Measurements from ENCODE around the gene MDM1.

Gene MDM1

GRCh38 chr12:68331869-68332727, at the start of gene MDM1:
Gene MDM1 (minus strand): TSS chr12:68332362. CDS start chr12:68332245, 117 bp downstream.
- peak; percentile 99 for DNase-seq (ENCODE audit: low read depth, low spot score)

- DNase-seq (ENCODE audit: low read depth, low spot score), result no peak
These were observed 49.5 kb upstream of the MDM1 start for GRCh38 chr12:68381476-68382219.

- no peak for DNase-seq (ENCODE audit: low read depth, low spot score)
These were observed 46.9 kb upstream of the MDM1 start for GRCh38 chr12:68378872-68379606.

DNA sequence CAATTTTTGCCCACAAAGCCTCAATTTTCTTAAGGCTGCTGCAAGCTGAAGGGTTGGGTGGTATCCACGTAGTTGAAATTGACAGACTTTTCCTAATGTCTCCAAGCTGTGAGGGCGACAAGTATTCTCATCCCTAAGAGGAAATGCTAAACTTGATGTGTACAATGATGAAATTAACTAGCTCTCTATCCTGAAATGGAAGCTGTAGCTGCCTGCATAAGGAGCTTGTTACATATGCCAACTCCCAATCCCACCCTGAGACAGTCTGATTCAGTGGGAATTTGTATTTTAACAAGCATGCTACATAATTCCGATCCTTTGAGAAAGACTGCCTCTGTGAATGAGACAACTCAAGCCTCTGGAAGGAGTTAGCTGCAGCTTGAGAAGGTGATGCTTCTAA, 45.7 kb upstream of the MDM1 start:
- DNase-seq (ENCODE audit: low read depth, low spot score), result no peak

GRCh38 chr12:68376901-68377300, 44.7 kb upstream of the MDM1 start:
- DNase-seq (ENCODE audit: low read depth, low spot score), result no peak

GRCh38 chr12:68375756-68376695, 43.9 kb upstream of the MDM1 start:
- DNase-seq (ENCODE audit: low read depth, low spot score), result peak; percentile 44

DNA sequence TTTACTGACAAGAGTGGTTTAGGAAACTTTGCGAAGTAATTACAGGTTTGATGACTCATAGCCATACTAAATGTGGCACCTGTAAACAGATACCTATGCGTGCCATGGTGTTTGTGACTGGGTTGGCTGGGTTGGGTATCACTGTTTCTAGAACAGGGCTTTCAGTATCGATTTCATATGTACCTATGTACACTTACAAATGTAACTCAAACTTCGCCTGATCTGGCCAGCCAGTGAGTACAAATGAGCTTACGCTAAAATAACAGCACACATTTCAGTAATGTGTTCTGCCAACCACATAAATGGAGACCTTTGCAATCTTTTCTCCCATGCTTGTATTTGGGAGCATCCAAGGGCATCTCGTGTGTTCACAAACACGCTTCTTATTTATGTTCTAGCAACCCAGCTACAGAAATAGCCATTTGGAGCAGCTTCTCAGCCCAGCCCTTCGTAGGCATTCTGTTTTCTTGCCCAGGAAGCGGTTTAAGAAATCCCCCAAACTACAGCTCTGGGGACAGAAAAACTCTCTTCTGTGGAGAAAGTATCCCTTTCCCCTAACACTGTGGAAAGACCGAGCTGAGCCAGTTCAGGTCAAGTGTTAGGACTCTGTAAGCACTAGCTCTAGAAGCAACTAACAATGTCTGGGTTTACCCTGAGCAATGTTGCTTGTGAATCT, 42.3 kb upstream of the MDM1 start:
- no peak for DNase-seq (ENCODE audit: low read depth, low spot score)

- no peak for DNase-seq (ENCODE audit: low read depth, low spot score)
These were observed 38.5 kb upstream of the MDM1 start for GRCh38 chr12:68370667-68371066.

DNA sequence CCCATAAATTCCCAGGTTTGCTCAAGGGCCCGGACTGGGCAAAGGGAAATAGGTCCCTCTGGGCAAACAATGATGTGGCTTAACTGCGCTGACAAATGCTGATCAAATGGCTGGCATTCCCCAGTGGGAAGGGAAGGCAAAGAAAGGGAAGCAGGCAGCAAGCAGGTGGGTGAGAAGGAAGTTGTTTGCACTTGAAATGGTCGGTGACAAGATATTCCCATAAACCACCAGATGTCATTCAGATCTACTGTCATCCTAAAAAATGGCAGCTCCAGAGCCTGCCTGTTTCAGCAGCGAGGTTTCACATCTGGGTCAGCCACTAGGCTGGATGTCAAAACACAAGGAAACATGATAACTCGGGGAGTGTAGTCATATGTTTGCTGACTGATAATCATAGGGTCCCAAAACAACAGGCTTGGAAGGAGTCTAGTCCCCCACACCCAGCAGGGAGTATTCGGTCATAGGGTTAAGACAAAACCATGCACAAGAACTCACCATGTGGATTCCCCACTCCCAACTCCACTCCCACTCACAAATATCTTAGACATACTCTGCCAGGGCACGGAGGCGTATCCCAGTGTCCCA, 37.9 kb upstream of the MDM1 start:
- DNase-seq (ENCODE audit: low read depth, low spot score), result no peak

DNA sequence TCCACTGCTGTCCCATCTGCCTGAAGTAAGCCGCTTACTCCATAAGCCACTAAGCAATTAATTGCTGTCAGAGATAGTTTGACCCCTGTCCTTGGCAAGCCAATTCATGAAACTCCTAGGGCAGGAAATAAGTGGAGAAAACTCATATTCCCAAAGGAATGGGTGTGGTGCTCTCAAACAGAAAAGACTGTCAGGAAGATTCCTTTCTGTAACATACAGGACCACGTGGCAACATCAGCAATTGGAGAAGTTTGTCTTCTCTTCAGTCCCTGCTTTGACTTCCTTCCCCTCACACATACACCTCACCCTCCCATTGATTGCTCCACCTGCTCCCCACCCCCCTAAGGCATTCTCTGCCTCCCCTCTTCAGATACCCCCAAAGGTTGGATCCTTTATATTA, 36.2 kb upstream of the MDM1 start:
- no peak for DNase-seq (ENCODE audit: low read depth, low spot score)

DNA sequence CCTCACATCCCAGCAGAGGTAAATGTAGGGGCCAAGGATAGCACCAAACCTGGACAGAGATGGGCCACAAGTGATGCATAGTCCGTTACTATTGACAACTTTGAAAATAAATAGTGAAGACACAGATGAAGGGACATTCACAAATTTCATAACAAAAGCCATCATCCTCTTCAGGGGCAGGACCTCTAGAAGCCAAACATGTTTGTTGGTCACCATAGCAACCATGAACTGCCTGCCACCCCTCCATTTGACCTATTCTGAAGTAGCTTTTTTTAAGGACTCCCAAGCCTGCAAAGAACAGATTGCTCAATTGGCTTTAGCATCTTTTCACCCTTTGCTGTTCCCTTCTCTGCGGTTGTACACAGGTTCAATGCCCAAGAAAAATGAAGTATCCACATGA, 35.7 kb upstream of the MDM1 start:
- no peak for DNase-seq (ENCODE audit: low read depth, low spot score)

DNA sequence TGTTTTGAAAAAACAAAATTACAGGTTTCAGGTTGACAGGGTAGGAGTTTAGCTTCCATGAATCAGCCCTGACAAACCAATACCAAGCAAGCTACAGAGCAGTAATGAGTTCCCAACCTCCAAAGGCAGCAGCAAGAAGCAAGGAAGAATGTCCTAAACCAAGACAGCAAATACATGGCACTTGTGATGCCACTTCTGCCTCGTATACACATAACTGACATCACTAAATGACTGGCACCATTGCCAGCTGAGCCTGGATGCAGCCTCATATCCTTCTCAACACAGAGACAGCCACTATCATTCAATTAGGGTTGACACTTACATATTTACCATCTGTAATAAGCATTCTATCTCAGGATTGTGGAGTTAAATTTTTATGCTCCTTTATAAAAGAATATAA, 35.0 kb upstream of the MDM1 start:
- no peak for DNase-seq (ENCODE audit: low read depth, low spot score)

DNA sequence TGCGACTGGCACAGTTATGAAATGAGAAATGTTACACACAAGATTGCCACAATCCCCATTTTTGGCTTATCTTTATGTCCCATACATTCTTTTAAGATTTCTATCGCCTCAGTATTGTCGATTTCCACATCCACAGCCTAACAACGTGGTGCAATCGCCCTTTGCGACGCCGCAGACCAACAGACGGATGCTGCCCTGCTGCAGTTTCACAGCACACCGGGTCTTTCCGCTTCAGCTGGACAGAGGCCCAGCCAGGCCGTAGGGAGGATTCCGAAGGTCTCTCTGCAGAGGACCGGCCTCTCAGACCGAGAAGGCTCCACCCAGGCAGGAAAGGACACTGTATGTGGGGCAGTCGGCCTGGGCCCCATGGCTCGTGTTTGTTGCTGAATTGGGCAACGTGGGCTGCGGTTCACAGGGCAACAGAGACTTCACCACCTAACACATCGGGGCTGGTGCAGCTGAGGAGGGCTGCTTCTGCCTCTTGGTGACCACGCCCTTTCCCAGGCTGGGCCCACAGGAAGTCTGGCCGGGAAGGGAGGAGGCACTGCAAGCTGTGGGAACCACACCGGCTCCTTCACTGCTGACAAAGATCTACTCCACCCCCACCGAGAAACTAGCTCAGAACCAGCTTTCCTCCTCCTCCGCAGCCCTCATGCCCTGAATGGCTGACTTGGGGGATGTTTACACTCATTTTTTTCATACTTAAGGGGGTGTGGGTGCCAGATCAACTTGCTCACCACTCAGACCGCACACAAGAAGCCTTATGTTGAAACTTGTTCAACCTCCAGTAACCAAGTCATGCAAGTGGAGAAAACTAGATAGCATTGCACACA, 32.9 kb upstream of the MDM1 start:
- peak; percentile 88 for DNase-seq (ENCODE audit: low read depth, low spot score)

DNA sequence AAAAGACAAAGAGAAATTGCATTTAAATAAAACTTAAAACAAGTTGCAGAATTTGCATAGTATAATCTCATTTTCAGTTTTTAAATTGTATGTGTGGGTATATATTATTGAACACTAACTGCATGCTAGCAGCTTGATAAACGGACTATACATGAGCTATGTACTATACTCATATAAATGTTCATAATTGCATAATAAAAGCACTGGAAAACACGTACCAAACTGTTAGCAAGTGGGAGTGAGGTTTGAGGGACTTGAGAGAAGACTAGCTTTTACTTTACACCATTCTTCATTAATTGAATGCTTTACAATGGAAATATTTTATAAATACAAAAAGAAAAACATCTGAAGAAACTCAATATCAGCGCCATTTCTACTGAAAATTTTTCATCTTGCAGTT, 32.2 kb upstream of the MDM1 start:
- no peak for DNase-seq (ENCODE audit: low read depth, low spot score)

DNA sequence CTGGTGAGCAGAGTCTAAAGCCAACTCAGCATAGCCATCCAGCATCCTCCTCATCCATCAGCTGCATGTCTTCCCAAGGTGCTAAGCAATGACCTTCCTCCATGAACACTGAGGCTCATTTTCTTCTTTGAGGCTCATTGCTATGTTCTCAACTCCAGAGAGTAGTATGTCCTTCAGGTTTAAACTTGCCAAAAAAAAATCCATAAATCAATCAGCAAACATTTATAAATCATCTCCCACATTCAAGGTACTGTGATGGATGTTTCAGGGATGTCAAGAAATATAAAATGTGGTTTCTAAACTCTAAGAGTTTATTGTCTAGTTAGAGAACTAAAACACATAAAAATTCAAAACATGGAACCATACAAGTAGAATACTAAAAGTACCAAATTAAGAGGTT, 29.8 kb upstream of the MDM1 start:
- no peak for DNase-seq (ENCODE audit: low read depth, low spot score)

GRCh38 chr12:68359674-68360073, 27.5 kb upstream of the MDM1 start:
- no peak for DNase-seq (ENCODE audit: low read depth, low spot score)

DNA sequence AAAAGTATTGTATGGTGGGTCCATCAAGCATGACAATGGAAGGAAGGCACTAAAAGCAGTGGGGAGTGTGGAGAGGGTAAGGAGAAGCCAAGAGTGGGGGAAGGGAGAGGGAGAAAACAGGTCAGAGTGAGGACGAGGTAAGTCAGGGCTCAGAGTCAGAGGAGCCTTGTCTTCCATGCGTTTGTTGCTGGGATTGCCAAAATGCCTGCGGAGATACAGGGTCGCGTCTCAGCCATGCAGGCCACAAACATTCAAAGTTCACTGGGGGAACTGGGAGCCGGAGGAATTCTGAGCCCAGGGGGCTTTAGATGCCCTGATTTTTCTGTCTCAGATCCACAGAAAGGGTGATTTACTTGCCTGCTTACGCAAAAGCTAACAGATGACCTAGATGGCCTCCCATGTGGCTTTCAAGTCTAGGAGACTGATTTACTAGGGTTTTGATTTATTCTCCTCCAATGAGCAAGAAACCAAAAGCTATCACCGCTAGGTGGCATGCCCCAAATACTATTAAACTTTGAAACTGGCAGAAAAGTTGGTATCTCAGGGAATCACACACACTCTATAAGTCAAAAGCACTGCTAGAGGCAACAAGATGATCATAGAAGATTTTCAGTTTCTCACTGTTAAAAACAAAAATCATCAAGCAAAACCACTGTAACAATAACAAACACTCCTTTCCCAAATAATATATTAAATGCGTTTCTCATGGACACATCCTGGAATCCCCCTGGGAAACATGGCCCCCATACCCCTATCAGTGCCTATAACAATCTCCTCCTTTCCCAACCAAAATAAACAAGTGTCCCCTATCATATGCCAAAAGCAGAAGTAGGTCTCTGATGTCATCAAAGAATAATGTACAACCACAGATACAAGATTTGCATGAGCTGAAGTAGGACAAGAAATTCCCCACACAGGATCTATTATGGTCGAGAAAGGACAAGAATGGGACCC, 26.6 kb upstream of the MDM1 start:
- DNase-seq (ENCODE audit: low read depth, low spot score), result peak; percentile 85

- DNase-seq (ENCODE audit: low read depth, low spot score), result no peak
These were observed 24.8 kb upstream of the MDM1 start for GRCh38 chr12:68356986-68357385.
